CD4-positive, alpha-beta T cell treated with Interleukin-1 beta for 1 hour (primary cell): Measurements from ENCODE around the gene GNA14.
"Not testable (repeated sequence)": the region's sequence is repeated elsewhere in the genome, so short reads cannot be mapped to it uniquely, and the experiment has no call there.

ENCODE experiments used
- DNase-seq, 2 donors: peaks; one replicate each; pipeline ENCODE4 v3.0.0-alpha.2; 2020 to 2022

The GNA14 gene

GRCh38 chr9:77640741-77641580 lies 7.2 kb downstream of the GNA14 start:
- no peak for DNase-seq

DNA sequence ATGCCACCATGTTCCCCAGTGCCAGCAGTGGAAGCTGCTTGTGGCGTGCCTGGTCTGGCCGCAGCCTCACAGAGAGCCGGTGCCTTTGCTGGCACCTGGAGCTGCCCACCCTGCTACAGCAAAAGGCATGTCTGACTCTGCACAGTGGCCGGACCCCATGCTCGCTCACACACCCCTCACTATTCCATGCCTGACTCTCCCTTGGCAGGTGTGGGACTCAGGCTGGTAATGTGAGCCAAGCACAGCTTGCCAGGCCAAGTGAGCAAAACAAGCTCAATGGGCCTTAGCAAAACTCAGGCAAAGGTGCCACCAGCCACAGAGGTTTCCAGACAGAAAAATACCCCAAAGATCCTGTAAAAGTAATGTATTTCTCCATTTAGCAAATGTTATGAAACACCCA lies 15.5 kb downstream of the GNA14 start:
- no peak for DNase-seq

- not testable (repeated sequence) for DNase-seq
Measured at GRCh38 chr9:77628864-77629263, 19.3 kb downstream of the GNA14 start.

DNA sequence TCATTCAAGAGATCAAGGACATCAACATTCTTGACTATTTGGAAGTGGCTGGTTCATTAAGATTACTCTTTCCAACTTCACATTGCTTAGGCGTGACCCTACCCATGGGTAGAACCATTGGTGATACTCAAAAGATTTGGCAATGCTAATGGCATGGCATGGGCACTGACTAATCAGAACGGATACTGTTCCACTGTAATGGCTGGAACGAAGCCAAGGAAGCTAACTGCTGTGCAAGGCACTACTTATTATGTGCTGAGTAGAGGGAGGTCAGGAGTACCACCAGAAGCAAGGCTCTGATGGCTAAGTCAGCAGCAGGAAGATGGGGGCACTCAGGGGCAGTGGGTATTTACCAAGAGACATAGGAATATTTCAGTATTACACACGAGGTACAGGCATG lies 31.9 kb downstream of the GNA14 start:
- no peak for DNase-seq

DNA sequence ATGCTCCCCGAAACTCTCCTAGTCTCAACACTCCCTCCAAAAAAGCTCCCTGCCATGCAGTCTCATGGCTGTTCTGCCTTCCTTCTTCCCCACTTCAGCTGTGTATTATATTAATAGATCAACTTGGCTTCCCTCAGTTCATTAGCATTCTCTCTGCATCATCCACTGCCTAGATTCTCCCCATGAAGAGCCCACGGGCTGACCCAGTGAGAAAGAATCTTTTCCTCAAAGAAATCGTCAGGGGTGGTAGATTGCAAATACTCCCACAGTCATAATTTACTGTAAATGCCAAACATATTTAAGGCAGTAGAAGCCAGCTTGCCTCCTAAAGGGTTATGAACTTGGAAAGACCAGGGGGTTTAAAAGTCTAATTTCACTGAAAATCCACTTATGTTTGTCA lies 33.5 kb downstream of the GNA14 start:
- DNase-seq: no peak

DNA sequence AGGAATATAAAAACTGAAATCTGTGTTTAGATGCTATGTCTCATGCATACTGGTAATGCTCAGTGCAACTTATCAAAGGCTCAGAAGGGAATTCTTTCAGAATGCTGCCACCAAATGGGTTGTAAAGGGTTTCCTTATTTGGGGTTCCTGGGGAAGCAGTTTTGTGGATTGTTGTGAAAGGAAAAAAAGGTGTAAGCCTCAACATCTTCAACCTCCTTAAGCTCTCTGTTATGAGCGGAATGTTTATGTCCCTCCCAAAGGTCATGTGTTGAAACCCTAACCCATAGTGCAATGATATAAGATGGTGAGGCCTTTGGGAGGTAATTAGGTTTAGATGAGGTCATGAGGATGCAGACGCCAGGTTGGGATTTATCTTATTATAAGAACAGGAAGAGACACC lies 41.6 kb downstream of the GNA14 start:
- DNase-seq: no peak

DNA sequence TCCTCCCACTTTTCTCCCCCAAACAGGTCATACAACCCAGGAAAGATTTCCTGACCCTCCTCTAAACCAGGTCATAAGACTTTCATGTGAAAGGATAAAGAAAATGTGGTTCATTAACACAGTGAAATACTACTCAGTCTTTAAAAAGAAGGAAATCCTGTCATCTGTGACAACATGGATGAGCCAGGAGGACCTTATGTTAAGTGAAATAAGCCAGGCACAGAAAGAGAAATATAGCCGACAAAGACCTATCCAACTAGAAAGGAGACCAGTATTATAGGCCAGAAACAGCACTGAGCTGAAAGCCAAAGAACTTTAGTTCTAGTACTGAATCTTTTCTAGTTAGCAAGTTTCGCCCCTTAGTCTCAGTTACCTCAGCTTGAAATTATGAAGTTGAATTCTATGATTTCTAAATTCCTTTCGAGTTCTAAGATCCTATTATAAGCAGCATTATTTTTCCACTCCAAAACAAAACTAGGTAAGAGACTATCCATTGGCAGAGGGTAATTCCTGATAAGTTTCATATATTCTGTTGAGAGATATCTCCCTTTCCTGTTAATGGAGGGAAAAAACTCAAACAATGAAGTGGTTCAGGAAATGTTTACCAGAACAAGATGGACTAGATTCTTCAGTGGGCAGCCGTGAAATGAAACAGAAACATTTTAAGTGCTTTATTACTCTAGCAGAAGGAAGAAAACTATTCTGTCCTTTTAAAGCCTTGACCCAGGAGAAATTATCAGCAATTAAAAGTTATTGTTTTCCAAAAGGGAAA lies 42.5 kb downstream of the GNA14 start:
- DNase-seq: no peak

GRCh38 chr9:77604316-77604715 lies 43.8 kb downstream of the GNA14 start:
- no peak for DNase-seq

- DNase-seq: no peak
Measured at GRCh38 chr9:77602852-77603251, 45.3 kb downstream of the GNA14 start.

DNA sequence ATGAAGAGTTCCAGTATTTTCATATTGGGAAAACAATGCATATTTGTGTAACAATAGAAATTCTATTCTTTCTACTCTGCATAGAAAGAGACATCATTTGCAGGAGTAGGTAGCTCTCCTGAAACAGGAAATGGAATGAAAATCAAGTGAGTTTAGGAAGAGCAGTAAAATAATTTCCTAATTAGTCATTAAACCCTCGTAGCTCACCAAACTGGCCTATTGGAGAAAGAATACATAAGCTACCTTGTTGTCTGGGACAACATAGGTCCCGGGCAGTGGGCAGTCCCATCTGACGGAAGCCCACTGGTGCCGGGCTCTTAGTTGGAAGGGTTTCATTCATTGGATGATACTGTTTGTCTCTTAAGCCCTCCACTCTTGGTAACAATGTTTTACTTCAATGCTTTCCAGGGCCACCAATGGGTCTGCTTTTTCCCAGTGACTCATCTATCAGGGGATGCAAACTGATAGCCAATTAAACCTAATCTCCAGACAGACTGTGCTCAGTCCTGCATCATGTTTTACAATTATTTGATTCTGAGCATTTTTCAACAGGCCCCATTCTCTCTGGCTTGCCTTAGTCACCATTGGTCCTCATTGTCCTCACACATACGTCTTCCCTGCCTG lies 46.5 kb downstream of the GNA14 start:
- DNase-seq: no peak

DNA sequence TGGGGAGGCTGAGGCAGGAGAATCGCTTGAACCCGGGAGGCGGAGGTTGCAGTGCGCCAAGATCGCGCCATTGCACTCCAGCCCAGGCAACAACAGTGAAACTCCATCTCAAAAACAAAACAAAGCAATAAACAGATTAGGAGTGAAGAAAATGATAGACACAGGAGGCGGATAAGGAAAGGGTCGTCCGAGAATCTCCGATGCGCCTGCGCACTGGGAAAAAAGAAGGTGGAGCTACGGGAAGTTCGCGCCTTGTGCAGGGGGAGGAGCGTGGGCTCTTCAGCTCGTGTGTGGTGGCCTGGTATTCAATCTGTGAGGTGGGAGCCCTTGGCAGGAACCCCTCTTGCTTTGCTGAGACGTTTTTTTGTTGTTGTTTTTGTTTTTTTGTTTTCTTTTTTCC lies 47.3 kb downstream of the GNA14 start:
- no peak for DNase-seq

DNA sequence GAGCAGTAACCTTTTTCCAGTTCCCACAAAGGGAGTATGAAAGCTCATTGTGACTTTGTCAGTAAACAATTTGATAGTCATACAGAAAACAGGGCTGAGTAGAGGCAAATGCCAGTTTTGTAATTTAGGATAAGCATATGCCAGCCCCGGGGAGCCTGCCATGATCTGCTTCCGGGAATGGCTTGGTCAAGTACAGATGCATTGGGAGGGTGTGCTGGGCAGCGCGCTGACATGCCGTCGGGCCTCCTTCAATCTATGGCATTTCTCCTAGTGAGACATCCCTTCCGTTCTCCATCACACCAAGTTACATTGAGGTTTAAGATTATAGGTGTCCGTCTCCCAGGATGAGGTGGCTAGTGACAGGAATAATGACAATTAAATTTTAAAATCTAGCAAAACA lies 48.6 kb downstream of the GNA14 start:
- DNase-seq: no peak

GRCh38 chr9:77598991-77599390 lies 49.1 kb downstream of the GNA14 start:
- no peak for DNase-seq

DNA sequence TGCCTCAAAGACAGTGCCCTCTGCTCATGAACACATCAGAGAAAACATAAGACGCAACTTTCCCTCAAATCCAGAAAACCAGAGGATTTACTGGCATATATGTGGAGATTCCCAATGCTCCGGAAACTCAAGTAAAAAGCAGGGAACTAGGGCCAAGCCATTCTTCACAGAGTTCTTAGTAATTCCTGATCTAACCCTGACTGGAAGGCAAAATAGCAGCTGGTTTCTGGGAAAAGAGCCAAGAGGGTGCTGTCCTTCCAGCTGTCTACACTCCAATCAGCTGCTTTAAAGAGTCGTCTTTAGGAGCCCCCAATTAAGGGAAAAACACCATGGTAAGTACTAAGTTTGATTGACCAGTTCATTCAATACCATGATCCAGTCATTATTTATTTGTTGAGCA lies 49.6 kb downstream of the GNA14 start:
- DNase-seq: no peak

GRCh38 chr9:77597057-77597456 lies 51.1 kb downstream of the GNA14 start:
- no peak for DNase-seq

GRCh38 chr9:77595426-77596095 lies 52.6 kb downstream of the GNA14 start:
- no peak for DNase-seq

DNA sequence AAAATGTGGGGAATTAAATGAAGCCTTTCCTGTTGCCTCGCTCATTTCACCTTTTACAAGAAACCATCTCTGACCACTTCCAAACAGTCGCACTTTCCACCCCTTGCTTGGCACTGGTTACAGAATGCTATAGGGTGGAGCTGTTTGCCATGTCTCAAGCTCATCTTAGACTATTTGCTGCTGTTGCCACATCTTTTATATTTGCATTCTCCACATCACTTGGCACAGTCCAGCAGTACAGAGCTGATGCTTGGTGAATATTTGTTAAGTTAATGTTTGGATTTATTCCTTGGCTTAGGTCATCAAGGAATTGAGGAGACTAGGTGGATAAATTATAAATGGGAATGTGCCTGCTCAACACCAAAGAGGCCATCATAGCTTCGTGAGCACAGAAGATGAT lies 53.2 kb downstream of the GNA14 start:
- no peak for DNase-seq

DNA sequence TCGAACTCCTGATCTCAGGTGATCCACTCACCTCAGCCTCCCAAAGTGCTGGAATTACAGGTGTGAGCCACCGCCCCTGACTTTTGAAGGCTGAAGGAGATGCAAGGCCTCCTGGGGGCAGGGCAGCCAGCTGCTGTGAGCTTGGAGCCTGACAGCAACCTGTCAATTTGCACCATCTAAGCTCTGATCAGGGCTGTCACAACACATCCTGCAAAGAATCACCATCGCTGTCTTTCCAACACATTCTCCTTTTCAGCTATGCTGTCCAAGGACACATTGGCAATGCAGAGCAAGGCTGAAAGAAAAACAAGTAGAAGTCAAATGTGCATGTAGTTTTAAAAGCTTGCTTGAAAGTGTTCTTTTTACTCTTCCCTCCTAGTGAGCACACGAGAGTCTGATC lies 54.6 kb downstream of the GNA14 start:
- DNase-seq: no peak

DNA sequence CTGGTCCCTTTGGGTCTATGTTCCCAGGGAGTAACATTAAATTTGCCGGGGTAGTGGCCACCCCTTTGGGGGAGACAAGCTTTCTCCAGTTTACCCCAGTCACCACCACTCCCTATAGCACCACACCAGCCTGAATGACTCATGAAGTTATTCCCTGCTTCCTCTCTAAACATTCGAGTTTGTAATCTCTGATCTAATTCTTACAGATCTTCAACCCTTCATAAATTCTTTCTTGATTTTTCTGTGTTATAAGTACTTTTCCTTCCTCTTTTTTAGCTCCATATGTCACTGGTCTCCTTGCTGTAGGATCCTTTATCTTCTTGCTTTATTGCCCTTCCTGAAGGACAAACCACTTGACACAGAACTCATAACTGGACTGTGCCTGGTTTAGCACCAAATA lies 55.6 kb downstream of the GNA14 start:
- no peak for DNase-seq

- DNase-seq: no peak
Measured at GRCh38 chr9:77589046-77589795, 58.9 kb downstream of the GNA14 start.

DNA sequence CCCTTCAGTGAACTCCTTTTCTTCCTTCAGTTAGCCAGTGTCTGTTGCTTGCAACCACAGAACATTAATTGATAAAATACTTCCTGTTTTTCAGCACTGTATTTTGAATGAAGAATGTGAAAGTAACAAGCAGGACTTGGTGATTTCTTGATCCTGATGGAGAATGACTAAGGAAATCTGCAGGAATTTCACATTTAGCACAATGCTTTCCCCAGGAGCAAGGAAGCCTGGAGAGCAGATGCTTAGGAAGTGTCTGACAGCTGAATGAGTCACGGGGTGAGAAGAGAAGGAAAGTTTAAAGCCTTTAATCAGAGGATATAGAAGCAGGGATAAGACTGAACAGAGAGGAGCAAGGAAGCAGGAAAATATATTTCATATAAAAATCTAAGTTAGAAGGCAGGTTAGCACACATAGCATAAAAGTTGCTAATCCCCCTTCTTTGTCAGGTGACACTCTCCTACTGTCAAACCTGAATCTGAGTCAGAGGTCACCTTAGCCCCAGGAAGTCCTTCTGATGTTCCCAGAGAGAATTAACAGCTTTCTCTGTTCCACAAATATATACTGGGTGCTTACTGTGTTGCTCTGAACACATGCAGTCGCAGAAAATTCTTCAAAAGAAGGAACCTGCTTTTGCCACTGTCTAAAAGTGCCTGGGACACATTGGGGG lies 59.7 kb downstream of the GNA14 start:
- DNase-seq: no peak

DNA sequence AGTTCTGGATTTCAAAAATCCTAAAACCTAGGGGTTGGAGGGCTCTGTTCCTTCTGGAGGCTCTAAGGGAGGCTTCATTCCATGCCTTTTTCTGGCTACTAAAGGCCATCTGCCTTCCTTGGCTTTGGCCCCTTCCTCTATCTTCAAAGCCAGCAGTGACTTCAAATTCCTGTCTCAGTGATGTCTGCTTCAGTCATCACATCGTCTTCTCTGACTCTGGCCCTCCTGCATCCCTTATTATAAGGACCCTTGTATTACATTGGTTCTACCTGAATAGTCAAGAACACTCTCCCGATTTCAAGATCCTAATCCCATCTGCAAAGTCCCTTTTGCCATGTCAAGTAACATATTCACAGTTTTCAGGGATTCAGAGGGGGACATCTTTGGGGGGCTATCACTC lies 60.3 kb downstream of the GNA14 start:
- DNase-seq: no peak
